Glutamatergic neuron (in vitro differentiated cells): Measurements from ENCODE around the gene ROCK2. TPM values are rescaled to one million over a fixed set of nuclear protein-coding genes. Genes with fewer than 3 reads are reported as not detected.

Experiments
- DNase-seq: peaks from one replicate; pipeline ENCODE4 v3.0.0; 2022
- H3K27ac Mint-ChIP-seq: one replicate; pipeline ENCODE4 v1.8.0; 2020; ENCODE audit warnings: mild to moderate bottlenecking, mixed read lengths, inconsistent platforms; ENCODE audit not compliant: unreplicated experiment
- H3K27me3 Mint-ChIP-seq: one replicate; pipeline ENCODE4 v1.8.0; 2020; ENCODE audit warnings: mild to moderate bottlenecking, moderate library complexity, mixed read lengths, inconsistent platforms; ENCODE audit not compliant: unreplicated experiment
- H3K36me3 Mint-ChIP-seq: one replicate; pipeline ENCODE4 v1.8.0; 2020; ENCODE audit warnings: mild to moderate bottlenecking, mixed read lengths, inconsistent platforms; ENCODE audit not compliant: unreplicated experiment
- H3K4me1 Mint-ChIP-seq: one replicate; pipeline ENCODE4 v1.8.0; 2020; ENCODE audit warnings: mild to moderate bottlenecking, low read depth, mixed read lengths, inconsistent platforms; ENCODE audit not compliant: unreplicated experiment
- H3K4me3 Mint-ChIP-seq: one replicate; pipeline ENCODE4 v1.8.0; 2020; ENCODE audit warnings: mild to moderate bottlenecking, mixed read lengths, inconsistent platforms; ENCODE audit not compliant: unreplicated experiment
- H3K9me3 Mint-ChIP-seq: one replicate; pipeline ENCODE4 v1.8.0; 2020; ENCODE audit warnings: mild to moderate bottlenecking, moderate library complexity, mixed read lengths, inconsistent platforms; ENCODE audit not compliant: unreplicated experiment
- CTCF ChIP-seq: fragments of 200-600 bp; sonication (generic); IDR thresholded peaks from one replicate; pipeline ENCODE4 v1.5.0; 2021; ENCODE audit not compliant: partially characterized antibody, unreplicated experiment
- total RNA-seq: library from RNA; stranded (reverse); fragmentation: NEBNext Ultra II Directional; extraction: Animal tissue kit (Norgen Biotek cat#: 25700); gene quantifications from one replicate; pipeline ENCODE4 v1.2.1, GENCODE V29; 2021; ENCODE audit not compliant: unreplicated experiment

Gene ROCK2
- total RNA-seq, 1 donor from 2014 or later: 34.6 TPM

GRCh38 chr2:11285499-11285898 lies 58.9 kb downstream of the ROCK2 start:
- Mint-ChIP-seq H3K27ac (no peak overlapping the region), H3K9me3 (peaks cover 2% of the 10 kb centered on the region), H3K27me3 (peaks cover 1% of the 10 kb centered on the region), H3K36me3 (peaks cover 14% of the 10 kb centered on the region), H3K4me1 (no peaks in the 10 kb centered on the region), H3K4me3 (no peak overlapping the region)
- no peak for TF ChIP-seq CTCF
- no peak for DNase-seq

- Mint-ChIP-seq H3K27me3 (peaks cover 1% of the 10 kb centered on the region), H3K27ac (no peak overlapping the region), H3K36me3 (peaks cover 20% of the 10 kb centered on the region), H3K4me1 (no peaks in the 10 kb centered on the region), H3K9me3 (peaks cover 2% of the 10 kb centered on the region), H3K4me3 (no peak overlapping the region)
- DNase-seq: no peak
- TF ChIP-seq CTCF: no peak
Observed at GRCh38 chr2:11281186-11281585, 63.2 kb downstream of the ROCK2 start.

- peaks cover 1% of the 10 kb centered on the region for H3K27me3 Mint-ChIP-seq
- H3K36me3 Mint-ChIP-seq: peaks cover 20% of the 10 kb centered on the region
- H3K4me3 Mint-ChIP-seq: no peak overlapping the region
Observed at GRCh38 chr2:11280713-11281112, 63.7 kb downstream of the ROCK2 start.

GRCh38 chr2:11279398-11279797 lies 65.0 kb downstream of the ROCK2 start:
- Mint-ChIP-seq H3K9me3 (peaks cover 2% of the 10 kb centered on the region), H3K4me1 (no peaks in the 10 kb centered on the region), H3K4me3 (no peak overlapping the region), H3K27ac (no peak overlapping the region), H3K36me3 (peaks cover 15% of the 10 kb centered on the region), H3K27me3 (peaks cover 1% of the 10 kb centered on the region)
- no peak for DNase-seq
- TF ChIP-seq CTCF: no peak

More at GRCh38 chr2:11280713-11281112, 63.7 kb downstream of the ROCK2 start:
- no peak for DNase-seq
- TF ChIP-seq CTCF: no peak
- Mint-ChIP-seq H3K27ac (no peak overlapping the region), H3K9me3 (peaks cover 2% of the 10 kb centered on the region), H3K4me1 (no peaks in the 10 kb centered on the region)

GRCh38 chr2:11278219-11278618 lies 66.2 kb downstream of the ROCK2 start:
- Mint-ChIP-seq H3K4me1 (no peaks in the 10 kb centered on the region), H3K9me3 (peaks cover 2% of the 10 kb centered on the region)

More at GRCh38 chr2:11278219-11278618, 66.2 kb downstream of the ROCK2 start:
- H3K4me3 Mint-ChIP-seq: no peak overlapping the region
- no peak for TF ChIP-seq CTCF
- peaks cover 5% of the 10 kb centered on the region for H3K36me3 Mint-ChIP-seq
- DNase-seq: no peak
- H3K27ac Mint-ChIP-seq: no peak overlapping the region
- peaks cover 1% of the 10 kb centered on the region for H3K27me3 Mint-ChIP-seq
